ENCODE results near the gene TBC1D22A. TPM values are rescaled to one million over a fixed set of nuclear protein-coding genes. Genes with fewer than 3 reads are reported as not detected.

The TBC1D22A gene
- total RNA-seq, 3 donors from 2014 or later = 29.8 to 31.1 (median 29.9) TPM

DNA sequence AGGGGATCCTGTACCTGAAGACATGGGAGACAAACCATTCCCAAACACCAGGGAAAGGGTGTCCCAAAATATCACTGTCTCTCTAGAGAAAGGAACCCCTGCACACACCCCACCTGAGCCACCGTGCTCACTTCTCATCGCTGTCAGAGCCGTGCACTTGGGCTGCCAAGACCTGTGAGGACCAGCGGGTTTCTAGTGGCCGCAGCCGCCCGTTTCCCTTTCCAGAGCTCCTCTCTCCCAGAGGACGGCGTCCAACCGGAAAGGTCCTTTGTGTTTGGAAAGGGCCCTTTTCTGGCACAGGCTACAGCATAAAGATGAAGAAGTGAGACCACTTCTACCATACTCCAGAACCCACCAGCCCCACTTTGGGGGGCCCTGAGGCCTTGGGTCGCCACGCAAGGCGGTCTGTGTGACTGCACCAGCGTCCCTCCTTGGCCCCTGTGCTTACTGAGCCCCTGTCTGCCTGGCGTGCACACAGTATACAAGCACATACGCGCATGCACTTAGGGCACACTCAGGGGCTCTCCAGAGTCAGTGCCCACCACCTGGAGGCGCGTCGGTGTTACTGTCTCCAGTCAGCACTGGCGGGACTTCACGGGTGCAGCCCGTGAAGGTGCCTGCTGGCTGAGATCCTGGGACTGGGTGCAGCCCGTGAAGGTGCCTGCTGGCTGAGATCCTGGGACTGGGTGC, 381.8 kb downstream of the TBC1D22A start:
- H3K4me1 Mint-ChIP-seq (ENCODE audit: low read depth) = no peaks in the 10 kb centered on the region
- H3K9me3 Mint-ChIP-seq = no peaks in the 10 kb centered on the region
- no peaks in the 10 kb centered on the region for H3K27me3 Mint-ChIP-seq (ENCODE audit: low read depth)
- DNase-seq (no peak), ATAC-seq (no peak)
- no peak overlapping the region for H3K4me3 Mint-ChIP-seq
- peaks cover 5% of the 10 kb centered on the region for H3K36me3 Mint-ChIP-seq (ENCODE audit: insufficient read depth)

- ATAC-seq (no peak), DNase-seq (no peak)
- H3K9me3 Mint-ChIP-seq = no peaks in the 10 kb centered on the region
- H3K36me3 Mint-ChIP-seq (ENCODE audit: insufficient read depth) = peaks cover 5% of the 10 kb centered on the region
- H3K4me3 Mint-ChIP-seq = no peak overlapping the region
- no peaks in the 10 kb centered on the region for H3K4me1 Mint-ChIP-seq (ENCODE audit: low read depth)
- no peaks in the 10 kb centered on the region for H3K27me3 Mint-ChIP-seq (ENCODE audit: low read depth)
These were observed 382.5 kb downstream of the TBC1D22A start for GRCh38 chr22:47144791-47145425.

- ATAC-seq (no peak), DNase-seq (no peak)
- Mint-ChIP-seq H3K9me3 (no peaks in the 10 kb centered on the region), H3K27me3 (ENCODE audit: low read depth) (no peaks in the 10 kb centered on the region), H3K36me3 (ENCODE audit: insufficient read depth) (peaks cover 5% of the 10 kb centered on the region), H3K4me1 (ENCODE audit: low read depth) (no peaks in the 10 kb centered on the region), H3K4me3 (no peak overlapping the region)
These were observed 383.4 kb downstream of the TBC1D22A start for GRCh38 chr22:47145883-47146282.

- Mint-ChIP-seq H3K4me1 (ENCODE audit: low read depth) (no peaks in the 10 kb centered on the region), H3K4me3 (no peak overlapping the region), H3K9me3 (no peaks in the 10 kb centered on the region), H3K36me3 (ENCODE audit: insufficient read depth) (peaks cover 7% of the 10 kb centered on the region), H3K27me3 (ENCODE audit: low read depth) (no peaks in the 10 kb centered on the region)
- no peak for ATAC-seq
- no peak for DNase-seq
These were observed 383.9 kb downstream of the TBC1D22A start for GRCh38 chr22:47146391-47146790.

DNA sequence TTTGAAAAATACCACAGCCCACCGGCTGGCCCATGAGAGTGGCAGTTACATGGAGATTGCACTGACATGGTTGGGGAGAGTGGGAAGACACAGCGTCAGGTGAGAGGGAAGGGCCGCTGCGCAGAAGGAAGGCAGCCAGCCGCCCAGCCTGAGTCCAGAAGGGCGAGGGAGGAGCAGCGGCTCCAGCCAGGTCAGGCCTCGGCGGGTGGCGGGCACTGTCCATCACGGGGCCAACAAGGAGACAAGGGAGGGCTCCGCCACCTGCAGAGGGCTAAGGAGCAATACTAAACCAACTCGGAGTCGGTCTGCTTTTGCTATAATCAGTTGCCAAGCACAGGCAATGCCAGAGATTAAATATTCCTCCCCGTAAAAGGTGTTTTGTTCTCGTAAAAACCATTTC, 384.5 kb downstream of the TBC1D22A start:
- no peak for DNase-seq
- Mint-ChIP-seq H3K27me3 (ENCODE audit: low read depth) (no peaks in the 10 kb centered on the region), H3K4me3 (no peak overlapping the region), H3K9me3 (no peaks in the 10 kb centered on the region), H3K36me3 (ENCODE audit: insufficient read depth) (peaks cover 5% of the 10 kb centered on the region), H3K4me1 (ENCODE audit: low read depth) (no peaks in the 10 kb centered on the region)
- no peak for ATAC-seq

- Mint-ChIP-seq H3K9me3 (no peaks in the 10 kb centered on the region), H3K4me1 (ENCODE audit: low read depth) (no peaks in the 10 kb centered on the region), H3K27me3 (ENCODE audit: low read depth) (no peaks in the 10 kb centered on the region), H3K36me3 (ENCODE audit: insufficient read depth) (peaks cover 5% of the 10 kb centered on the region), H3K4me3 (no peak overlapping the region)
- no peak for DNase-seq
- ATAC-seq = no peak
These were observed 385.1 kb downstream of the TBC1D22A start for GRCh38 chr22:47147572-47147971.

GRCh38 chr22:47148510-47148909, 386.1 kb downstream of the TBC1D22A start:
- Mint-ChIP-seq H3K4me1 (ENCODE audit: low read depth) (no peaks in the 10 kb centered on the region), H3K4me3 (no peak overlapping the region), H3K9me3 (no peaks in the 10 kb centered on the region), H3K36me3 (ENCODE audit: insufficient read depth) (peaks cover 5% of the 10 kb centered on the region), H3K27me3 (ENCODE audit: low read depth) (no peaks in the 10 kb centered on the region)
- DNase-seq = no peak
- no peak for ATAC-seq

- H3K27me3 Mint-ChIP-seq (ENCODE audit: low read depth) = no peaks in the 10 kb centered on the region
- H3K36me3 Mint-ChIP-seq (ENCODE audit: insufficient read depth) = peaks cover 5% of the 10 kb centered on the region
- DNase-seq (no peak), ATAC-seq (no peak)
- H3K4me3 Mint-ChIP-seq = no peak overlapping the region
- no peaks in the 10 kb centered on the region for H3K9me3 Mint-ChIP-seq
- no peaks in the 10 kb centered on the region for H3K4me1 Mint-ChIP-seq (ENCODE audit: low read depth)
These were observed 386.7 kb downstream of the TBC1D22A start for GRCh38 chr22:47148956-47149728.

DNA sequence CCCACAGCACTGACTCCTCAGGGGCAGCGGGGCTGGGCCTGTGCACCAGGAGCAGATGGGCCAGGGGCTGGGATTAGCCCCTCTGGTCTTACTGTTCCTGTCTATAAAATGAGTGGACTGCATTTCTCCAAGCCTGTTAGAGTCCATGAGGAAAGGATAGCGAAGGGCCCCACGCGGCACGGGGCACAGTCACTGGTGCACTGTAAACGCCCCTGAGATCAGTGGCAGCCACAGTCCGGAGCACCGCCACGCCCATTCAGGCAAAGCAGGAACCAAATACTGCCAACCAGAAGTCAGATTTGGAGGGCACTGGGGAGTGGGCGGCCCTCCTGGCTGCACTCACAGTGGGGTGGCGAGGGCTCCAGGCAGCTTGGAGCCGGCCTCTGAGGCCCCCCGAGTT, 387.5 kb downstream of the TBC1D22A start:
- Mint-ChIP-seq H3K9me3 (no peaks in the 10 kb centered on the region), H3K27me3 (ENCODE audit: low read depth) (no peaks in the 10 kb centered on the region), H3K4me3 (no peak overlapping the region), H3K4me1 (ENCODE audit: low read depth) (no peaks in the 10 kb centered on the region), H3K36me3 (ENCODE audit: insufficient read depth) (peaks cover 5% of the 10 kb centered on the region)
- ATAC-seq = no peak
- DNase-seq = no peak

DNA sequence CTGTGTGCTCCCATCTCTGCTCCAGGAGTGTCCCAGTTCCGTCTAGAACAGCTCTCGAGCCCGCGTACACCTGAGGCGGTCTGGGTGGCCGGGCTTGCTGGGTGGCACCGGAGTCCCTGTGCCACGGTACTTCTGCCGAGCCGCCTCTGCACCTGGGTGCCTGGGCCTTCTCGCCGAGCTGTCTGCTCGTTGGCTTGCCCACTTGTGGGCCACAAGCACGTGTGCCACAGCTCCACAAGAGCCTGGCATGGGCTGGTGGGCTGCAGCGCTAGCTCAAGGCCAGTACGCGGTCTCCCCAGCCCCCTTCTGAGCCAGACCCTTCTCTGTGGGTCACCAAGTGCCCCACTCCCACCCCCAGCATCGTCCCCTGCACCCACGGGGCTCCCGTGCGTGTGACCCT, 388.0 kb downstream of the TBC1D22A start:
- ATAC-seq (no peak), DNase-seq (no peak)
- no peaks in the 10 kb centered on the region for H3K9me3 Mint-ChIP-seq
- H3K27me3 Mint-ChIP-seq (ENCODE audit: low read depth) = no peaks in the 10 kb centered on the region
- H3K4me3 Mint-ChIP-seq = no peak overlapping the region
- H3K4me1 Mint-ChIP-seq (ENCODE audit: low read depth) = no peaks in the 10 kb centered on the region
- H3K36me3 Mint-ChIP-seq (ENCODE audit: insufficient read depth) = peaks cover 5% of the 10 kb centered on the region

DNA sequence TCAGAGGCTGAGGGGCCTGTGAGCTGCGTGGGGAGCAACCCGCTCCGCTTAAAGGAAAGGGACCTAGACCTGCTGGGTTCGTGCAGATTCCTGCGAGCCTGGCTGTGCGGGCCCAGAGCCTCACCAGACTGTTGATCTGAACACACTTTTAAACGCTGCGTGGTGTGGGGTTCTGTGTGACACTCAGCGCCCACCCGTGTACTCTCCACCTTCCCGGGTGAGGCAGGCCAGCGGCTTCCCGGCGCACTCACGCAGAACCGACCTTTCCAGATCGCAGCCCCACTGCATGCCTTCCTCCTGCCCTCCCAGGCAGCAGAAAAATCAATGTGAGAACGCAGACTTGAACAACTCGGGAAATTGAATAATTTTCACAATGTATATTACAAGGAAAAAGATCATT, 388.6 kb downstream of the TBC1D22A start:
- ATAC-seq (no peak), DNase-seq (no peak)
- no peaks in the 10 kb centered on the region for H3K27me3 Mint-ChIP-seq (ENCODE audit: low read depth)
- H3K4me1 Mint-ChIP-seq (ENCODE audit: low read depth) = no peaks in the 10 kb centered on the region
- no peak overlapping the region for H3K4me3 Mint-ChIP-seq
- no peaks in the 10 kb centered on the region for H3K9me3 Mint-ChIP-seq
- H3K36me3 Mint-ChIP-seq (ENCODE audit: insufficient read depth) = peaks cover 8% of the 10 kb centered on the region

GRCh38 chr22:47151490-47151889, 389.0 kb downstream of the TBC1D22A start:
- peaks cover 8% of the 10 kb centered on the region for H3K36me3 Mint-ChIP-seq (ENCODE audit: insufficient read depth)
- H3K4me3 Mint-ChIP-seq = no peak overlapping the region
- H3K9me3 Mint-ChIP-seq = no peaks in the 10 kb centered on the region
- H3K27me3 Mint-ChIP-seq (ENCODE audit: low read depth) = no peaks in the 10 kb centered on the region
- H3K4me1 Mint-ChIP-seq (ENCODE audit: low read depth) = no peaks in the 10 kb centered on the region
- no peak for DNase-seq
- ATAC-seq = no peak

DNA sequence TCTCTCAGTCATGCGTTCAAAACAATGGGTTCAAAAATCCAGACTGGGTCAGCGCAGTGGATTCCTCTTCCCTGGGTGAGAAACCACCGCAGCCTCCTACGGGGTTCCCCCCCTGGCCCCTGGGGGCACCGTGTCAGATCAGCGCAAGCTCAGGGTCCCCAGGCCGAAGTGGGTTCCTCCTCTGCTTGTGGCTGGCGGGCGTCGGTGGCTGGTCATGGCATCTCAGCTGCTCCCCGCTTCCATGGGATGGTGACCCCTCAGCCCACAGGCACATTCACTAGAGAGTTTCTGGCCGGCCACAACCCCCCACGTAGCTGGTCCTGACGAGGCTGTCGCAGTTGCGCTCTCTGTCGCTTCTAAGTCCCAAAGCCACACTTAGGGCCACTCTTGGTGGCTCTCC, 389.8 kb downstream of the TBC1D22A start:
- no peaks in the 10 kb centered on the region for H3K4me1 Mint-ChIP-seq (ENCODE audit: low read depth)
- ATAC-seq (no peak), DNase-seq (no peak)
- no peak overlapping the region for H3K4me3 Mint-ChIP-seq
- H3K36me3 Mint-ChIP-seq (ENCODE audit: insufficient read depth) = peaks cover 4% of the 10 kb centered on the region
- H3K27me3 Mint-ChIP-seq (ENCODE audit: low read depth) = no peaks in the 10 kb centered on the region
- H3K9me3 Mint-ChIP-seq = no peaks in the 10 kb centered on the region

DNA sequence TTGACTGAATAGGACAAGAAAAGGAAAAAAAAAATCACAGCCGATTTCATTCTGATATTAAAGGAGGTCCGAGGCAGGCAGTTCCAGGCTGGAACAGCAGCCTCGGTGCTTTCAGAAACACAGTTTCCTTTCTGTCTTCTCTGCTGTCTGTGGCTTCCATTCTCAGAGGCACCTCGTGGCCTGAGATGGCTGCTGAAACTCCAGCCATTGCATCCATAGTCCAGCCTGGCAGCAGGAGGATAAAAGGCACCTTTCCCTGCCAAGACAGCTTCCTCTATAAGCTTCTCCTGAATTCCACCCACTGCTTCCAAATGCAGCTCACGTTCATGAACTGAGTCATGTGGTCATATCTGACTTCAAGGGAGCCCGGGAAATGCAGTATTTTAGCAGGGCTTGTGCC, 390.5 kb downstream of the TBC1D22A start:
- no peak for ATAC-seq
- Mint-ChIP-seq H3K4me1 (ENCODE audit: low read depth) (no peaks in the 10 kb centered on the region), H3K27me3 (ENCODE audit: low read depth) (no peaks in the 10 kb centered on the region), H3K4me3 (no peak overlapping the region), H3K36me3 (ENCODE audit: insufficient read depth) (peaks cover 4% of the 10 kb centered on the region), H3K9me3 (no peaks in the 10 kb centered on the region)
- DNase-seq = no peak

All from activated T-cell treated with anti-CD3 and anti-CD28 coated beads, Interleukin-2, amount 50 U/mL, for 4 hours (primary cell).